ENCODE data around the gene CFAP410. TPM values are rescaled to one million over a fixed set of nuclear protein-coding genes. Genes with fewer than 3 reads are reported as not detected.
"Not testable (repeated sequence)": the region's sequence is repeated elsewhere in the genome, so short reads cannot be mapped to it uniquely, and the experiment has no call there.

CFAP410 gene
- total and polyA plus RNA-seq, 2 of the 8 experiments (the other 6 are each of a cell fraction or from before 2014, with no cell fraction given): 10.6 to 12.0 TPM

DNA sequence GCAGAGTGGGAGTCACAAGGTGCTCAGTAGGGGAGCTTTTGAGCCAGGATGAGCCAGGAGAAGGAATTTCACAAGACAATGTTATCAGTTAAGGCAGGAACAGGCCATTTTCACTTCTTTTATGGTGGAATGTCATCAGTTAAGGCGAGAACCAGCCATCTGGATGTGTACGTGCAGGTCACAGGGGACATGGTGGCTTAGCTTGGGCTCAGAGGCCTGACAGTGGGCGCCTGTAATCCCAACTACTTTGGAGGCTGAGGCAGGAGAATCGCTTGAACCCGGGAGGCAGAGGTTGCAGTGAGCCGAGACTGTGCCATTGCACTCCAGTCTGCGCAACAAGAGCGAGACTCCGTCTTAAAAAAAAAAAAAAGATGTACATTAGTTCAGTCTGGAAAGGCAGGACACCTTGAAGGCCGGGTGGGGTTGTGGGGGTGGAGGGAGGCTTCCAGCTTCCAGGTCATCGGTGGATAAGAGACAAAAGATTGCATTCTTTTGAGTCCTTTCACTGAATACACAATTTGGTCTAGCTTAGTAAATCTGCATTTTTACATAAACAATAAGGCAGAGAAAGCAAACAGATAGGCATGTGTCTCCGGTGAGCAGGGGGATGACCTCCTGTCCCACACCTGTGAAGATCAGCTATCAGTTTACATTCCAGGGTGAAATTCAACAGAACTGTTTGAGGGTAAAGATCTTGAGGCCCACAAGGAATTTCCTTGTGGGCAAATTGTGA is 2.7 kb upstream of the CFAP410 start:
- H2AFZ ChIP-seq (ENCODE audit: low read length); H3K4ac ChIP-seq (replicated peaks; ENCODE audit: insufficient read length, low read depth, low read length); H3K4me2 ChIP-seq (ENCODE audit: insufficient read depth in 1 of 2, low read depth in 2 of 2, low read length in 2 of 2); H3K23me2 ChIP-seq (ENCODE audit: low read depth, low read length); H3K79me2 ChIP-seq (ENCODE audit: control insufficient read depth in 1 of 2, insufficient read depth in 2 of 2, low read length in 2 of 2); H3K9me3 ChIP-seq (ENCODE audit: insufficient read depth in 2 of 2, low read depth in 1 of 2, low read length in 1 of 2); H4K20me1 ChIP-seq (replicated peaks in 1 of 2; ENCODE audit: control insufficient read depth in 1 of 2, insufficient read depth in 2 of 2, low read length in 2 of 2); H3K23ac ChIP-seq (ENCODE audit: insufficient read length); H3K56ac ChIP-seq (replicated peaks; ENCODE audit: insufficient read length, low read depth, low read length); H2AK5ac ChIP-seq (ENCODE audit: low read depth, low read length); DNase-seq (ENCODE audit: low read depth in 1 of 2, low spot score in 2 of 2); H3K27ac ChIP-seq (ENCODE audit: low read depth, low read length); H3K79me1 ChIP-seq (ENCODE audit: low read depth, low read length); H2BK15ac ChIP-seq (ENCODE audit: low read length); H4K5ac ChIP-seq (ENCODE audit: insufficient read length, low read depth, low read length); H2BK12ac ChIP-seq (ENCODE audit: low read depth, low read length); H3K36me3 ChIP-seq (ENCODE audit: control insufficient read depth in 2 of 4, insufficient read depth in 4 of 4, low read length in 3 of 4); H3K14ac ChIP-seq (ENCODE audit: insufficient read length); H3K9ac ChIP-seq (replicated peaks in 1 of 4; ENCODE audit: extremely low read depth in 1 of 4, low read depth in 3 of 4, low read length in 3 of 4); H3K18ac ChIP-seq (ENCODE audit: extremely low read depth, low read length); H4K91ac ChIP-seq (replicated peaks; ENCODE audit: insufficient read length, low read length); H3K4me3 ChIP-seq (ENCODE audit: extremely low read depth in 1 of 4, insufficient read depth in 2 of 4, low read depth in 3 of 4, low read length in 4 of 4); H2BK20ac ChIP-seq (ENCODE audit: low read length); H2BK120ac ChIP-seq (replicated peaks; ENCODE audit: low read depth, low read length); FAIRE-seq; H4K8ac ChIP-seq (ENCODE audit: extremely low read depth, insufficient read depth, low read length); H3K27me3 ChIP-seq (replicated peaks in 1 of 4; ENCODE audit: control insufficient read depth in 3 of 4, extremely low read depth in 1 of 4, insufficient read depth in 3 of 4, low read length in 3 of 4); H2BK5ac ChIP-seq (ENCODE audit: low read depth, low read length); H3K4me1 ChIP-seq (replicated peaks in 1 of 4; ENCODE audit: control insufficient read depth in 3 of 4, insufficient read depth in 4 of 4, low read length in 3 of 4): not testable (repeated sequence)
- POLR2A ChIA-PET (ENCODE audit: partially characterized antibody): interaction anchor here (1.1 to 1.3 kb wide), 3 partner anchors 8 to 100 kb away, joined by 3 to 6 read pairs (median 3); no protein-coding TSS in a partner anchor
- CTCF ChIA-PET (ENCODE audit: partially characterized antibody): interaction anchor here (1.3 to 1.7 kb wide), 3 partner anchors 10 to 136 kb away, joined by 3 to 7 read pairs (median 4); no protein-coding TSS in a partner anchor
- WGBS, 2 experiments (ENCODE audit: extremely low coverage in 1 of 2, insufficient coverage in 1 of 2, insufficient read length in 1 of 2, insufficient replicate concordance in 2 of 2, low coverage in 1 of 2, low lambda C conversion rate in 2 of 2, missing lambda C conversion rate in 1 of 2): 89% methylated on average over 11 of the region's 12 CpGs; no CpG with 5 or more reads in 1 of the 2 experiments

Measured in H1 (cell line).